DOHH2 (cell line): ENCODE measurements around the gene FBXO45.

Experiments used
- H3F3A ChIP-seq: fragments of 200-600 bp; sonication (generic), shearing (Covaris generic); 2 replicates; pipeline ENCODE4 v1.6.0; 2016; ENCODE audit warnings: antibody characterized with exemption, mild to moderate bottlenecking; ENCODE audit not compliant: control insufficient read depth, insufficient read depth
- H3K27ac ChIP-seq: fragments of 200-600 bp; sonication (generic); 2 replicates; pipeline ENCODE4 v1.5.1; 2014; ENCODE audit warnings: low read depth, mild to moderate bottlenecking, low read length, moderate library complexity
- H3K27me3 ChIP-seq: fragments of 200-600 bp; sonication (generic); 2 replicates; pipeline ENCODE4 v1.6.1; 2014; ENCODE audit warnings: mild to moderate bottlenecking, low read length, mixed read lengths; ENCODE audit not compliant: control insufficient read depth
- H3K36me3 ChIP-seq: fragments of 200-600 bp; sonication (generic); 2 replicates; pipeline ENCODE4 v1.6.1; 2014; ENCODE audit warnings: mild to moderate bottlenecking, low read length, moderate library complexity, mixed read lengths; ENCODE audit not compliant: control insufficient read depth
- H3K4me1 ChIP-seq: fragments of 200-600 bp; sonication (generic); 2 replicates; pipeline ENCODE4 v1.6.1; 2014; ENCODE audit warnings: mild to moderate bottlenecking, low read length, mixed read lengths; ENCODE audit not compliant: control insufficient read depth
- H3K4me2 ChIP-seq: fragments of 200-600 bp; sonication (generic); 2 replicates; pipeline ENCODE4 v1.6.0; 2014; ENCODE audit warnings: mild to moderate bottlenecking, low read length, moderate library complexity
- H3K4me3 ChIP-seq: fragments of 200-600 bp; sonication (generic); 2 replicates; pipeline ENCODE4 v1.5.1; 2014; ENCODE audit warnings: mild to moderate bottlenecking, low read length, mixed read lengths
- H3K79me2 ChIP-seq: fragments of 200-600 bp; sonication (generic); 2 replicates; pipeline ENCODE4 v1.6.1; 2014; ENCODE audit warnings: mild to moderate bottlenecking, low read length, mixed read lengths; ENCODE audit not compliant: control insufficient read depth
- H3K9me2 ChIP-seq: fragments of 200-600 bp; sonication (generic); replicated peaks from 2 replicates; pipeline ENCODE4 v1.6.1; 2014; ENCODE audit warnings: mild to moderate bottlenecking, low read length, mixed read lengths; ENCODE audit not compliant: control insufficient read depth
- H3K9me3 ChIP-seq: fragments of 200-600 bp; sonication (generic); 2 replicates; pipeline ENCODE4 v1.6.1; 2014; ENCODE audit warnings: antibody characterized with exemption, low read length, mixed read lengths; ENCODE audit not compliant: control insufficient read depth, insufficient read depth
- H4K20me1 ChIP-seq: fragments of 200-600 bp; sonication (generic); 2 replicates; pipeline ENCODE4 v1.6.0; 2014; ENCODE audit warnings: low read depth, mild to moderate bottlenecking, antibody characterized with exemption, low read length, moderate library complexity; ENCODE audit not compliant: control insufficient read depth, insufficient read depth
- CTCF ChIP-seq: fragments of 200-600 bp; sonication (generic); IDR thresholded peaks from one replicate; pipeline ENCODE4 v1.5.1; 2014; ENCODE audit warnings: antibody characterized with exemption, mild to moderate bottlenecking, low read depth, low read length; ENCODE audit not compliant: poor library complexity, severe bottlenecking
- EZH2phosphoT487 ChIP-seq: fragments of 200-600 bp; sonication (generic); IDR thresholded peaks from 2 replicates; pipeline ENCODE4 v1.6.1; 2017; ENCODE audit warnings: borderline replicate concordance, mild to moderate bottlenecking, antibody characterized with exemption, low read length, moderate library complexity, mixed read lengths

The FBXO45 gene

DNA sequence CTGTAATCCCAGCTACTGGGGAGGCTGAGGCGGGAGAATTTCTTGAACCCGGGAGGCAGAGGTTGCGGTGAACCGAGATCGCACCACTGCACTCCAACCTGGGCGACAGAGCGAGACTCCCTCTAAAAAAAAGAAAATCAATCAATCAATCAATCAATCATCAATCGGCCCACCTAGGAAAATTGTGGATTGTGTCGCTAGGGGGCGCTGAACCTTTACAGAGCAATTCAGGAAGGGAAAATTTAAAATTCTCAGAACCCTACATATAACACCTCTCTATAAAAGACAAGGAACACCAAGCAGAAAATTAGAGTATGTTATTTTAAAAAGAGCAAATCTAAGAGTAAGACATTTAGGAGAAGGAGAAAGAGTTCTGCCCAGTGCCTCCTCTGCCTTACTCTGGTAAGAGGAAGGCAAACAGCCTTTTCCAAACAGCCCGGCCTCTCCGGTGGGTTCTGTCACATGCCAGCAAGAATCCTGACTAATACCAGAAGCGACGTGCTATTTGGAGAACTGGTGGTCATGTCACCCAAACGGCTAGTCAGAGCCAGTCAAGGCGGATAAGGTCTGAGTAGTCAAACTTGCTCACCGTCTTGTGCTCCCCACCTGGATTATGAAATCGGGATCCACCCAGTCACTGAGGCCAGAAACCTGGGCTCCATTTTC is 31.0 kb upstream of the FBXO45 start:
- TF ChIP-seq EZH2phosphoT487 (no peak), CTCF (peak; percentile 75)
- H3K4me2 ChIP-seq = no peak overlapping the region

GRCh38 chr3:196541684-196542445 is 26.6 kb upstream of the FBXO45 start:
- no peak for TF ChIP-seq EZH2phosphoT487
- no peak for TF ChIP-seq CTCF
- H3K36me3 ChIP-seq = no peaks in the 10 kb centered on the region
- no peaks in the 10 kb centered on the region for H3K27me3 ChIP-seq
- H3K27ac ChIP-seq = no peak overlapping the region
- no peaks in the 10 kb centered on the region for H3K79me2 ChIP-seq
- H3K9me2 ChIP-seq = no peaks in the 10 kb centered on the region
- H3K4me2 ChIP-seq = no peak overlapping the region
- no peaks in the 10 kb centered on the region for H4K20me1 ChIP-seq
- no peaks in the 10 kb centered on the region for H3K9me3 ChIP-seq
- H3F3A ChIP-seq = no peaks in the 10 kb centered on the region
- H3K4me3 ChIP-seq = no peak overlapping the region
- no peaks in the 10 kb centered on the region for H3K4me1 ChIP-seq

More for the DNA sequence above, 31.0 kb upstream of the FBXO45 start:
- H3F3A ChIP-seq = no peaks in the 10 kb centered on the region
- no peaks in the 10 kb centered on the region for H3K36me3 ChIP-seq
- no peaks in the 10 kb centered on the region for H3K4me1 ChIP-seq
- no peaks in the 10 kb centered on the region for H4K20me1 ChIP-seq
- H3K4me3 ChIP-seq = no peak overlapping the region
- H3K79me2 ChIP-seq = no peaks in the 10 kb centered on the region
- H3K9me3 ChIP-seq = no peaks in the 10 kb centered on the region
- no peaks in the 10 kb centered on the region for H3K27me3 ChIP-seq
- no peak overlapping the region for H3K27ac ChIP-seq
- no peaks in the 10 kb centered on the region for H3K9me2 ChIP-seq

- Histone ChIP-seq H3K27ac (no peak overlapping the region), H3K79me2 (no peaks in the 10 kb centered on the region), H3F3A (no peaks in the 10 kb centered on the region), H3K9me3 (peaks cover 7% of the 10 kb centered on the region), H3K36me3 (no peaks in the 10 kb centered on the region), H3K4me1 (no peaks in the 10 kb centered on the region), H3K9me2 (no peaks in the 10 kb centered on the region), H4K20me1 (no peaks in the 10 kb centered on the region), H3K4me3 (no peak overlapping the region), H3K4me2 (no peak overlapping the region), H3K27me3 (no peaks in the 10 kb centered on the region)
- TF ChIP-seq CTCF (no peak), EZH2phosphoT487 (no peak)
Measured at GRCh38 chr3:196544491-196544992, 23.9 kb upstream of the FBXO45 start.
